HG02763 (cell line): Measurements from ENCODE around the gene TCAF1.

Experiments used
- ATAC-seq: cut with Tn5 transposase; IDR thresholded peaks from one replicate; pipeline ENCODE4 v1.9.1; 2021; ENCODE audit warnings: mild to moderate bottlenecking, moderate library complexity; ENCODE audit not compliant: unreplicated experiment

Gene TCAF1

GRCh38 chr7:143901668-143902331 is at the start of gene TCAF1:
Gene TCAF1, minus strand, starts transcription at chr7:143902176. Its CDS starts 25,568 bp downstream, at chr7:143876608.
- ATAC-seq, result peak; percentile 93

- no peak for ATAC-seq
Observed at GRCh38 chr7:143948733-143949132, 46.8 kb upstream of the TCAF1 start.

- ATAC-seq, result no peak
Observed at GRCh38 chr7:143947111-143947510, 45.1 kb upstream of the TCAF1 start.

DNA sequence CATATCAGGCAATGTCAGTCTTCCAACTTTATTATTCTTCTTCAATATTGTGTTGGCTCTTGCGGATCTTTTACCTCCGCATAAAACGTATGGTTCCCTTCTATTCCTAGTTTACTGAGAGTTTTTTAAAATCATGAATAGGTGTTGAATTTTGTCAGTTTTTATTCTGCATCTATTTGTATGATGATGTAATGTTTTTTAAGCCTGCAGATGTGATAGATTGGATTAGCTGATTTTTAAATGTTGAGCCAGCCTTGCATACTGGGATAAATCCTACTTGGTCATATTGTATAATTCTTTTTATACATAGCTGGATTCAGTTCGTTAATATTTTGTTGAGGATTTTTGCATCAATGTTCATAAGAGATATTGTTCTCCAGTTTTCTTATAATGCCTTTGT is 43.4 kb upstream of the TCAF1 start:
- no peak for ATAC-seq

DNA sequence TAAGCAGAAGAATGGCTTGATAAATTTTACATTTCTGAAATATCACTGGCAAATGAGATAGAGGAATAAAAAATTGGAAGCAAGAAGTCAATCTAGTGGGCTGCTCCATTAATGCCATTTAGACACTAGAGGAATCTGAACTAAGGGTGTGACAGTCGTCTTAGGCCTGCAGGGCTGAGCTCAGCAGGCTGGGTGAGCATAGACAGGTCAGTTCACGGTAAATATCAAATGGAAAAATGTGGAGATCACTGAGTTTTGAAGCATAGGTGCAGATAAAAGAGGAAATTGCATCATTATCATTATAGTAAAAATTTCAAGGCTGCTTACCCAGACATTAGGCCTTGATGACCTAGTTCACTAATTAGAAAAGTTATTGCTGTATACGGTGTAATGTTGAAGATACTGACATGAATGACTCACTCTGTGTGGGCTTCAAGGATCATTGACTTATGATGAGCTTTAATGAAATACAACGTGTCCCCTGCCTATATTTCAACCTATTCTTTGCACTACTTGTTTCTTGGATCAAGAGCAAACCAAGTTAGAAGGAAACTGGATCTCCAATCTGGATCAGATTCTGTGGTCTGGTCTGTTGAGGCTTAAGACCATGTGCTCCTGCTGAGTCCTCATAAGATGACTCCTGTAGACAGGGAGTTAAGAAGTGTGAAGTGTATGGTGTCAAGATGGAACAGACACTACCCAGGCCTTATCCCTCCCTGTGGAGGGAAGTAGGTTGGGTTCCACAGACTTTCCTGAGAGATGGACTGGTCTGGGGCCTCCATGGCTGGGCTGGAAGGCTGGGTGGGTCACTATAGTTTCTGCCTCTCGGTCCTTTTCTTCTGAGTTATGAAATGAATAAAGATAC is 36.6 kb upstream of the TCAF1 start:
- ATAC-seq, result no peak

DNA sequence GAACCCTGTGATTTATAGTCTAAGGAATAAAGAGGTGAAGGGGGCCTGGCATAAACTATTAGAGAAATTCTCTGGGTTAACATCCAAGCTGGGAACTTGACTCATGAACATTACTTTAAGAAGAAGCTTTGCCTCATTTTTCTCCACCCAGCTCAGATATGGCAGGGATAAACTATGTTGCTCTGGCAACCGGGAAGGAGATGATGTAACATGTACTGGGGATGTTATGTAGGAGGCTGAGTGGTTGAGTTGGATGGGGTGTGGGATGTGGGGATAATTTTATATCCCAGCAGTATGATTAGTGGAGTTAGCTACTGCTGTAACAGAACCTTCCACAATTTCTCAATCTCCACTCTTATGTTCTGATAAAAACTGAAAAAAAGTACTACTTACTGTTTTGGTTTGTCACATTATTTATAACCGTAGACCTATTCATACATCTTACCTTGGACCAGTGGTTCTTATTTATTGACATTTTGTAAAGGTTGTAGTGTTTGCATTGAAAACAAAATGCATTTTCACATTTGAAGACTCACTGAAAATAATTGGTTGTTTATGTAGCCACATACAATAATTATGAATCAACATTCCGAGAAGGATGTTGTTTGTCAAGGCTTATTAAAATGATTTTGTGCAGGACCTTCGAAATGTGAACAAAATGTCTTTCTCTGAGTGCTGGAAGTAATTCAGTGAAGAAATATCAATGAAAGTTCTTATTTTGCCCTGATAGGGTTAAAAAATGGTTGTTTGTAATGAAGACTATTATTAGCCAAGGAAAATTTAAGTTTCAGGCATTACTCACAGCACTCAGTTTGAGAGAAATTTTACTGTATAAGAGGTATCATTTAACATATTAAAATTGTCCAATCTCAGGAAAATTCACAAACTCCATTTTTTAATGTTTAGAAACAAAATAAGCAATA is 34.4 kb upstream of the TCAF1 start:
- no peak for ATAC-seq

DNA sequence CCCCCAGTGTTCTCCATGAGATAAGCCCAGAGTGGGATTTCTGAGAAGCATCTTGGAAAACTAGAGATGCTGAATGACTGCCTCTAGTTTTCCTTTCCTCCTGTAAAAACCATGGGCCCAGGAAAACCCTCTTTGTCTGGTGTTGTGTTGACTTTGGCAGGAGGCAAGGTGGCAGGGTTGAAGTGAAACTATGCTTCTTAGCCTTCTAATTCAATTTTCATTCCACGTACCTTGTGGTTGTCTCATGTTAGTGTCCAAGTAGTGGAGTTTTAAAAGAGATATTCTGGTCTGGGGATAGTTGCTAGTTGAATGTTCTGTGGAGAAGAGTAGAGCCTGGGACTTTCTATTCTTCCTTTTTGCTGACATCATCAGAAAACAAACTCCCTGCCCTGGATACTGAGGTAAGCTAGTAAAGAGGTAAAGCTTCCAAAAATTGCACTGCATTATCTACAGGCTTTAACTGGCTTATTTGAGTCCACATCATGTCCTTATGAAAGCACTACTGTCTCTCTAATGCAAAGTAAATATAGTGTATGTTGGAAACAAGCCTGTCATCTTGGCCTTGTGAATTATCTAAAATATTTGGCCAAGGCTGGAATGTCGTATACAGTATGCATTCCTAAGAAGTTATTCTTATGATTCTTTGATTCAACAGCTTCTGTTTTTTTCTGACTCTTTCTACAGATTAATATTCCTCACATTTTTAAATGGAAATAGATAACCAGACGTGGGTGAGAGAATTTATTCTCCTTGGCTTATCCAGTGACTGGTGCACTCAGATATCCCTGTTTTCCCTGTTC is 32.8 kb upstream of the TCAF1 start, which contains the start of gene OR2F2:
Gene OR2F2 (plus strand): TSS at position 708 of the 800 bp plus-strand sequence. CDS start 0 bp downstream, at position 708.
- ATAC-seq, result no peak

DNA sequence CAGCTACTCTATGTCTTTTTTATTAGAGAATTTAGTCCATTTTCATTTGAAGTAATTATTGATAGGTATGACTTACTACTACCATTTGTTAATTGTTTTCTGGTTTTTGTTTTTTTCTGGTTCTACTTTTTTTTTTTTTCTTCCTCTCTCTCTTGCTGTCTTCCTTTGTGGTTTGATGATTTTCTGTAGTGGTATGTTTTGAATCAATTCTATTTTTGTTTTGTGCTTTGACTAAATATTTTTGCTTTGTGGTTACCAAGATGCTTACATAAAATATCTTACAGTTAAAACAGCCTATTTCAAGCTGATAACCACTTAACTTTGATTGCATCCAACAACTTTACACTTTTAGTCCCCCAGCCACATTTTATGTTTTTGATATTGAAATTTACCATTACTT is 29.8 kb upstream of the TCAF1 start:
- no peak for ATAC-seq

- ATAC-seq, result no peak
Observed at GRCh38 chr7:143929224-143929920, 27.4 kb upstream of the TCAF1 start.

DNA sequence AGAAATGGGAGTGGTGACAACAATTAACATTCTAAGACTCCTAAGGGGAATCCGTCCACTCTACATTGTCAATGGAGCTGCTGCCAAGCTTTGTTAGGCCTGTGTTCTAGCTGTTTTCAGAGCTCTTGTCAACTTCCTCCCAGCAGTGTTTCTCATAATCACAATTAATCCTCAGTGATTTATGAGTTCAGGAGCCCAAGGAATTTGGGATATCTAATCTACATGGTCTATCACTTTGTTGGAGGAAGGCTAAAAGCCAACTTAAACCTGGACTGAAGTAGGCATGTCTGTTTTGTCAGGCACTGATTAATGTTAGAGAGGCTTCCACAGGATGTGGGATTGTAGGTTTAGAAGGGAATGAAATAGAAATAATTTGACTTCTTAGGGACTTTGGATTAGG is 22.9 kb upstream of the TCAF1 start:
- ATAC-seq, result no peak

DNA sequence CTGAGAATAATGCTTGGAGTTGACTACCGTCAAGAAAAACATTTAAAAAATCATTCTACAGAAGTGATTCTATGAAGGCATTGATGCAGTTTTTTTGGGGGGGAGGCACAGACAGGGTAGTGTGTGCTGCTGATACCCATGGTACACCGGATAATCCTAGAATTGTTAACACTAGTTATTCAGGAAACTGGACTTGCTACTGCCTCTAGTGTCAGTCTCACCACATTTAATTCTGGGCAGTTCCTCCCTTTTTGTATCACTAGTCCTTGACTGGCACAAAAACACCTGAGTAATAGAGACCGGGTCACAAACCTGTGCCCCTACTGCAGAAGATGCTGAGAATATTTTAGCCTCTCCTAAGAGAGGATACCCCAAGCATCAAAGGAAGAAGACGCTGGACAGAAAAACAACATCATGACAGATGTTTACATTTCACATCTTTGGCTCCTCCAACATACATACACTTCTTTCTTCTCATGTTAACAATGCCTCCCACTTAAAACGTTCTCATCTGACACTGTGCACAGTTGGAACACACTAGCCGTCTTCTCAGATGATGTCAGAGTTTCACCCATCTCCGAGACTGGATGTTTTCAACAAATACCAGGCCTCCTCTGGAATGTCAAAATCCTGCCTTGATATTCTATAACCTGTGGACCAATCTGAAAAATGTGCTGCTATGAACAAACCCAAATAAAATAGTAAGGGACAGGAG is 13.1 kb upstream of the TCAF1 start:
- ATAC-seq, result no peak

DNA sequence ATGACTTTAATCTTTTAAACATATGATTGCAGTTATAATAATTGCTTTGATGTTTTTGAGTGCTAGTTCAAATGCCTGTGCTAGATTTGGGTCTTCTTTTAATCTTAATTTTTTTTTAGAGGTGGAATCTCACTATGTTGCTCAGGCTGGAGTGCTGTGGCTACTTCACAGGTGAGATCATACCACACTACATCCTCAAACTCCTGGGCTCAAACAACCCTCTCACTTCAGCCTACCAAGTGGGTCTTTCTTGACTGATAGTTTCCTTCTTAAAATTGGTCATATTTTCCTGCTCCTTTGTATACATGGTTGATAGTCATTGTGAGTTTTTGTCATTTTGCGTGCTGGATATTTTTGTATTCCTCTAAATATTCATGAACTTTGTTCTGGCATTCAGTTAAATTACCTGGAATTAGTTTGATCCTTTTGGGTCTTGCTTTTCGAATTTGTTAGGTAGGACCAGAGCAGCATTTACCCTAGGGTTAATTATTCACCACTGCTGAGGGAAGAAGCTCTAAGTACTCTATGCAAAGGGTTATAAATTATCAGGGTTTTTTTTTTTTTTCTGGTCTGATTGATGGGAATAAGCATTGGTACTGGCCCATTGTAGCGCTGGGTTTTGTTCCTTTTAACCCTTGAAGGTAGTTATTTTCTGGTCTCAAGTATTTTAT is 12.1 kb upstream of the TCAF1 start:
- ATAC-seq, result no peak

GRCh38 chr7:143910473-143911248 is 8.7 kb upstream of the TCAF1 start:
- ATAC-seq, result no peak

GRCh38 chr7:143909863-143910262 is 7.9 kb upstream of the TCAF1 start:
- ATAC-seq, result no peak

GRCh38 chr7:143908120-143908519 is 6.1 kb upstream of the TCAF1 start:
- ATAC-seq, result no peak

- ATAC-seq, result no peak
Observed at GRCh38 chr7:143906895-143907294, 4.9 kb upstream of the TCAF1 start.

DNA sequence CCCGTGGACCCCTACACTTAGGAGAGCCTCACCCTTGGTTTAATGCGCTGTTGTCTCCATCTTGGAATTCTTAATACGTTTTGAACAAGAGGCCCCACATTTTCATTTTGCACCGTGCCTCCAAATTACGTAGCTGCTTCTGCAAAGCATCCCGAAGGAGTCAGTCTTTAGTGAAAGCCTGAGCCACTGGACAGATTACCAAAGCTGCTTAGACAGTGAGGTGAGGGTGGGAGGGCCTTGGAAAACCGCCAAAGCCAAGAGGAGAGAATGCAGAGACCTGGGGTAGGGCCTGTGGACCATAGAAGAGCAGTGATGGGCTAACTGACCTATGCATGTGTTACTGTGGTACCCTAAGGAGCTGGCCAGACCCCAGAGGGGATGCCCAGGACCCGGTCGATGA is 4.2 kb upstream of the TCAF1 start:
- ATAC-seq, result no peak

DNA sequence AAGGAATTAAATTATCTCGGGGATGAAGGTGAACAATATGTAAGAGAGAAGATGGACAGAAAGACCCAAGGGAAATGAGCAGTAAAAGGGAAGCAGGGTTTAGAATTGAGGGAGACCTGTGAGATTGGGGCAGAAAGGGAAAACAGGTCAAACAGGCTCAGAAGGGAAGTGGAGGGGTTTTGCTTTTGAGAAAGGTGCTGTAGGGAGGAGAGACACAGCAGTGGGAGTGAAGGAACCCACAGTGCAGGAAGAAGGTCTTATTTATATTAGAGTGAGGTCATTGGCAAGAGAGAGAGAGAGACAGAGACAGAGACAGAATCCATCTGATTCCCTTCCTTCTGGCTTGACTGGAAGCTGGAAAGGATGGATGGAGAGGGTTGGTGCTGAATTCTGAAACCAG is 3.5 kb upstream of the TCAF1 start:
- no peak for ATAC-seq
